ENCODE results near the gene BRD3. TPM values are rescaled to one million over a fixed set of nuclear protein-coding genes. Genes with fewer than 3 reads are reported as not detected.

Gene BRD3
- total RNA-seq, 1 experiment from 2014 or later: 63.1 TPM

DNA sequence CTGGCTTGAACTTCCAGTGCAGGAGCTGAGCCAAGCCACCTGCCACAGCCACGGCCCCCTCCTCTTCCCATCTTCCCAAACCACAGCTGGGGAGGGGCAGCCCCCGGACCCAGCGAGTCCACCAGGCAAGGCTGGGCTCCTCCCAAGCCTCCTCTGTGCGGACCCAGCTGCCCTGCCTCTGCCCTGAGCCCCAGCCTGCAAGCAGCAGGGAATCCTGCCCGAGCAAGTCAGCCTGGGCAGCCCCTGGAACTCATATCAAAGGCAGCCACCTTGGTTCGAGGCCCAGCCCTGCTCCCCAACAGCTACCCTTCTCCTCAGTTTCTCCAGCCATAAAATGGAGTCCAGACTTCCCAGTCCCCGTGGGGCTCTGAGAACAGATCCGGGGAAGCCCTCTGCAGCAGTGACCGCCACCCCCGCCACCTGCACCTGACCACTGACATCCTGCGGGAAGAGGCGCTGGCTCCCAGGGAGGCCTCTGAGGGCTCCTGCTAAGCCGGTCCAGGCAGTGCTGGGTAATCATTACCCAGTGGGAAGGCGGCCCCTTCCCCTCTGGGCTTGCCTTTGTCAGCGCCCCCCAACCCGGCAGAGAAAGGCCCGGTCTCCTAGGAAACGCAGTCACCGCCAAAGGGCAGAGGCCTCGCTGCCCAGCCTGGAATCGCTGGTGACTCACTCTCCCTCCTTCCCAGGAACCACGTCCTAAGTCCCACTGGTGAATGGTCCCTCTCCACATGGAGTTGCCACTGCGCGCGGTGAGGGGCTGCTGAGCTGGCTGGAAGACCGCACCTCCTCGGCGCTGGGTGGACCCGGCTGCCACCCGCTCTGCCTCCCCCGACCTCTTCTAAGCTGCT is 77.2 kb downstream of the BRD3 start:
- peak overlapping the region; percentile 24 for H3K9ac ChIP-seq (ENCODE audit: extremely low read depth, insufficient read length, low read length)
- H3T11ph ChIP-seq (ENCODE audit: low read length): no peak overlapping the region
- no peaks in the 10 kb centered on the region for H3K9me3 ChIP-seq (ENCODE audit: control insufficient read depth, low read depth, low read length)
- Mint-ChIP-seq H3K27me3 (ENCODE audit: low read depth) (no peaks in the 10 kb centered on the region), H3K4me1 (peaks cover 35 to 48% of the 10 kb centered on the region in 2 experiments), H3K36me3 (ENCODE audit: insufficient read depth in 1 of 3, low read depth in 3 of 3) (no peaks in the 10 kb centered on the region), H3K27ac (no peak overlapping the region), H3K9me3 (no peaks in the 10 kb centered on the region; a peak in 1 of 5 replicates), H3K4me3 (peak overlapping the region; percentile 85 to 86)
- H2BK5ac ChIP-seq (ENCODE audit: insufficient read length, low read length): no peak overlapping the region
- H2BK20ac ChIP-seq (ENCODE audit: low read depth, low read length, poor library complexity, severe bottlenecking): no peak overlapping the region
- H3K18ac ChIP-seq (ENCODE audit: insufficient read length, low read depth, low read length): no peak overlapping the region
- H3K14ac ChIP-seq (ENCODE audit: insufficient read depth, low read length): peak overlapping the region; percentile 64; the same call in 1 of the 2 replicates
- H2AFZ ChIP-seq (ENCODE audit: low read length): no peak overlapping the region
- H3K27me3 ChIP-seq (ENCODE audit: insufficient read depth, low read length): no peaks in the 10 kb centered on the region
- H2BK15ac ChIP-seq (ENCODE audit: low read depth, low read length): no peak overlapping the region
- H2BK12ac ChIP-seq (ENCODE audit: insufficient read length, low read depth, low read length): no peak overlapping the region
- H3K27ac ChIP-seq (ENCODE audit: insufficient read length, low read depth, low read length): no peak overlapping the region
- no peak overlapping the region for H3K23ac ChIP-seq (ENCODE audit: insufficient read length, low read depth, low read length)
- H3K4ac ChIP-seq (ENCODE audit: low read depth, low read length): no peak overlapping the region
- H2BK120ac ChIP-seq (ENCODE audit: low read depth, low read length, poor library complexity, severe bottlenecking): no peak overlapping the region
- peak overlapping the region; percentile 74 for H3K4me2 ChIP-seq (ENCODE audit: insufficient read depth, insufficient read length, low read length)
- H4K91ac ChIP-seq (ENCODE audit: insufficient read length, low read depth, low read length): no peak overlapping the region
- H3K23me2 ChIP-seq (ENCODE audit: insufficient read length, low read depth, low read length, poor library complexity, severe bottlenecking): peaks cover 15% of the 10 kb centered on the region
- H3K56ac ChIP-seq (ENCODE audit: insufficient read length, low read depth, low read length): no peak overlapping the region
- WGBS (ENCODE audit: extremely low coverage, insufficient read length, low lambda C conversion rate): no CpG with 5 or more reads among the region's 31 CpGs
- H3K79me1 ChIP-seq (ENCODE audit: insufficient read depth, low read depth, low read length, poor library complexity, severe bottlenecking): peaks cover 4% of the 10 kb centered on the region
- H4K8ac ChIP-seq (replicated peaks; ENCODE audit: insufficient read length, low read depth, low read length): no peak overlapping the region
- no peak overlapping the region for H4K5ac ChIP-seq (ENCODE audit: insufficient read length, low read depth, low read length)
- peaks cover 27% of the 10 kb centered on the region; the same call in 1 of the 2 replicates for H3K79me2 ChIP-seq (ENCODE audit: insufficient read depth, low read length)
- no peaks in the 10 kb centered on the region for H4K20me1 ChIP-seq (ENCODE audit: control insufficient read depth, insufficient read depth, insufficient read length)
- no peaks in the 10 kb centered on the region; the same call in 1 of the 2 replicates for H3K4me1 ChIP-seq (ENCODE audit: insufficient read depth, low read length)
- no peak overlapping the region for H2AK5ac ChIP-seq (ENCODE audit: insufficient read length, low read length)
- no peak for DNase-seq
- TF ChIP-seq, protein P1, sequence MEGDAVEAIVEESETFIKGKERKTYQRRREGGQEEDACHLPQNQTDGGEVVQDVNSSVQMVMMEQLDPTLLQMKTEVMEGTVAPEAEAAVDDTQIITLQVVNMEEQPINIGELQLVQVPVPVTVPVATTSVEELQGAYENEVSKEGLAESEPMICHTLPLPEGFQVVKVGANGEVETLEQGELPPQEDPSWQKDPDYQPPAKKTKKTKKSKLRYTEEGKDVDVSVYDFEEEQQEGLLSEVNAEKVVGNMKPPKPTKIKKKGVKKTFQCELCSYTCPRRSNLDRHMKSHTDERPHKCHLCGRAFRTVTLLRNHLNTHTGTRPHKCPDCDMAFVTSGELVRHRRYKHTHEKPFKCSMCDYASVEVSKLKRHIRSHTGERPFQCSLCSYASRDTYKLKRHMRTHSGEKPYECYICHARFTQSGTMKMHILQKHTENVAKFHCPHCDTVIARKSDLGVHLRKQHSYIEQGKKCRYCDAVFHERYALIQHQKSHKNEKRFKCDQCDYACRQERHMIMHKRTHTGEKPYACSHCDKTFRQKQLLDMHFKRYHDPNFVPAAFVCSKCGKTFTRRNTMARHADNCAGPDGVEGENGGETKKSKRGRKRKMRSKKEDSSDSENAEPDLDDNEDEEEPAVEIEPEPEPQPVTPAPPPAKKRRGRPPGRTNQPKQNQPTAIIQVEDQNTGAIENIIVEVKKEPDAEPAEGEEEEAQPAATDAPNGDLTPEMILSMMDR (conservative IDR thresholded peaks at IDR 0.05): no peak

Measured in H9 (cell line).